Measurements from ENCODE around the gene CHCHD4. TPM values are rescaled to one million over a fixed set of nuclear protein-coding genes. Genes with fewer than 3 reads are reported as not detected.

CHCHD4 gene
- total and polyA plus RNA-seq, 4 donors, result 12.1 to 18.1 (median 15.0) TPM

GRCh38 chr3:14130707-14131106, 6.0 kb upstream of the CHCHD4 start:
- no peaks in the 10 kb centered on the region for H3K27me3 ChIP-seq (ENCODE audit: control insufficient read depth, insufficient read depth, low read length)
- H3K27ac ChIP-seq (ENCODE audit: low read depth, low read length), result no peak overlapping the region
- no peak overlapping the region for H3K4me3 ChIP-seq (ENCODE audit: low read depth, low read length)
- WGBS (ENCODE audit: insufficient coverage), result 95% methylated on average over 12 of the region's 12 CpGs
- peaks cover 9% of the 10 kb centered on the region for H3K4me1 ChIP-seq (ENCODE audit: control insufficient read depth, insufficient read depth, low read length)
- peaks cover 75% of the 10 kb centered on the region for H3K36me3 ChIP-seq (ENCODE audit: control insufficient read depth, insufficient read depth, low read length)
- H3K9me3 ChIP-seq (ENCODE audit: control insufficient read depth, insufficient read depth, low read length), result no peaks in the 10 kb centered on the region
- DNase-seq (ENCODE audit: low read depth in 4 of 6, low spot score in 6 of 6), result no peak

DNA sequence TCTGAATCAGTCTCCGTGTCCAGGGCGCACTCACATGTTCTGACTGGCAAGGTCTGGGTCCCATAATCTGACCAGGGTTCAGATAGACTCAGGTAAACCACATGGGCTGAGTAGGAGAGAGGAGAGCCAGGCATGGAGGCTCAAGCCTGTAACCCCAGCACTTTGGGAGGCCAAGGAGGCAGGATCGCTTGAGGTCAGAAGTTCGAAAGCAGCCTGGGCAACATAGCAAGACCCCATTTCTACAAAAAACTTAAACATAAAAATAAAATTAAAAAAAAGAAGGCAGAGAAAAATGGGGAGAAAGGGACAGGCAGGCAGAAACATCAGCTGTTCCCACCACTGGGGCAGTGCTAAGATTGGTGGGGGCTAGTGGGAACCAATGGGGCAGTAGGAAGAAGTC, 5.6 kb upstream of the CHCHD4 start:
- Histone ChIP-seq H3K27me3 (ENCODE audit: control insufficient read depth, insufficient read depth, low read length) (no peaks in the 10 kb centered on the region), H3K27ac (ENCODE audit: low read depth, low read length) (no peak overlapping the region), H3K4me1 (ENCODE audit: control insufficient read depth, insufficient read depth, low read length) (peaks cover 12% of the 10 kb centered on the region), H3K4me3 (ENCODE audit: low read depth, low read length) (no peak overlapping the region), H3K9me3 (ENCODE audit: control insufficient read depth, insufficient read depth, low read length) (no peaks in the 10 kb centered on the region), H3K36me3 (ENCODE audit: control insufficient read depth, insufficient read depth, low read length) (peaks cover 71% of the 10 kb centered on the region)
- WGBS (ENCODE audit: insufficient coverage), result 100% methylated on average over 2 of the region's 4 CpGs
- DNase-seq (ENCODE audit: low read depth in 4 of 6, low spot score in 6 of 6), result no peak

DNA sequence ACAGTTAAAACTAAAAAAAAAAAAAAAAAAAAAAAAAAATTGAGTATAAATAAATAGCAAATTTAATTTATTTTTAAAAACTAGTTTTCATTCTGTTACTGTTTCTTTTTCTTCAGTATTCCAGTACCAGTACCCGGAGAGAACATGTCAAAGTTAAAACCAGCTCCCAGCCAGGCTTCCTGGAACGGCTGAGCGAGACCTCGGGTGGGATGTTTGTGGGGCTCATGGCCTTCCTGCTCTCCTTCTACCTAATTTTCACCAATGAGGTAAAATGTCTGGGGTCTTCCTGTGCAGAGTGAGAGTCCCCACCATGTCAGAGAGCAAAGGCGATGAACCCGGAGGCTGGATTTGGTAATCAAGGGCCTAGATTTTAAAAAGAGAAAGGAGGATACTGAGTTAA, 4.6 kb upstream of the CHCHD4 start:
- peaks cover 61% of the 10 kb centered on the region for H3K36me3 ChIP-seq (ENCODE audit: control insufficient read depth, insufficient read depth, low read length)
- no peaks in the 10 kb centered on the region for H3K27me3 ChIP-seq (ENCODE audit: control insufficient read depth, insufficient read depth, low read length)
- H3K27ac ChIP-seq (ENCODE audit: low read depth, low read length), result no peak overlapping the region
- H3K9me3 ChIP-seq (ENCODE audit: control insufficient read depth, insufficient read depth, low read length), result no peaks in the 10 kb centered on the region
- no CpG with 5 or more reads among the region's 6 CpGs for WGBS (ENCODE audit: insufficient coverage)
- H3K4me1 ChIP-seq (ENCODE audit: control insufficient read depth, insufficient read depth, low read length), result peaks cover 13% of the 10 kb centered on the region
- DNase-seq (ENCODE audit: low read depth in 4 of 6, low spot score in 6 of 6), result no peak
- no peak overlapping the region for H3K4me3 ChIP-seq (ENCODE audit: low read depth, low read length)

- Histone ChIP-seq H3K27me3 (ENCODE audit: control insufficient read depth, insufficient read depth, low read length) (no peaks in the 10 kb centered on the region), H3K4me1 (ENCODE audit: control insufficient read depth, insufficient read depth, low read length) (peaks cover 18% of the 10 kb centered on the region), H3K9me3 (ENCODE audit: control insufficient read depth, insufficient read depth, low read length) (no peaks in the 10 kb centered on the region), H3K27ac (ENCODE audit: low read depth, low read length) (no peak overlapping the region), H3K4me3 (ENCODE audit: low read depth, low read length) (no peak overlapping the region), H3K36me3 (ENCODE audit: control insufficient read depth, insufficient read depth, low read length) (peaks cover 56% of the 10 kb centered on the region)
- no peak for DNase-seq (ENCODE audit: low read depth in 4 of 6, low spot score in 6 of 6)
- 100% methylated on average over 3 of the region's 5 CpGs for WGBS (ENCODE audit: insufficient coverage)
Measured at GRCh38 chr3:14128724-14129123, 4.1 kb upstream of the CHCHD4 start.

DNA sequence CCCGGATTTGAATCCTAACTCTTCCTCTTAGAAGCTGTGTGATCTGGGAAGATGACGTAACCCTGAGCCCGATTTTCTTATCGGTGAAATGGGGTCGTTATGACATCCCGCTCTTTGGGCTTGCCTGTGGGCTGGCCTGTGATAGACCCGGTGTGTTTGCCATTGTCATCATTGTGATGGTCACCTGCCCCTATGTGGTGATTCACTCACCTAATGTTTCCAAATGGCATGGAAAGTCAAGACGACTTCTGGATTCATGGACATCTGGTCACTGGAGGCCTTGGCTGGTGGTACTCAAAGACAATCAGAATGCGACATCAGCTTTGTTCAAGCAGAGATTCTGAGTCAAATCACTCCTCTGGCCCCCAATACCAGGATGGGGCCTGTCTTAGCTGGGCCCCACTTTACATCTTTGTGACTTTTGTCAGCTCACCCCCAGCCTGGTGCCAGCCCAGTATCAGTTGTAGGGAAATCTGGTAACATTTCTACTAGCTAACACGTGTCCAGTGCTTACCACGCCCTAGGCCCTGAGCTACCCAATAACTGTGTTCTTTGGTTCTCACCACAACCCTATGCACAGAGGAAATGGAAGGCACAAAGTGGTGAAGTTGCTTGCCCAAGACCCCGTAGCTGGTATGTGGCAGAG, 3.0 kb upstream of the CHCHD4 start:
- Histone ChIP-seq H3K27ac (ENCODE audit: low read depth, low read length) (no peak overlapping the region), H3K36me3 (ENCODE audit: control insufficient read depth, insufficient read depth, low read length) (peaks cover 45% of the 10 kb centered on the region)
- 96% methylated on average over 10 of the region's 12 CpGs for WGBS (ENCODE audit: insufficient coverage)

DNA sequence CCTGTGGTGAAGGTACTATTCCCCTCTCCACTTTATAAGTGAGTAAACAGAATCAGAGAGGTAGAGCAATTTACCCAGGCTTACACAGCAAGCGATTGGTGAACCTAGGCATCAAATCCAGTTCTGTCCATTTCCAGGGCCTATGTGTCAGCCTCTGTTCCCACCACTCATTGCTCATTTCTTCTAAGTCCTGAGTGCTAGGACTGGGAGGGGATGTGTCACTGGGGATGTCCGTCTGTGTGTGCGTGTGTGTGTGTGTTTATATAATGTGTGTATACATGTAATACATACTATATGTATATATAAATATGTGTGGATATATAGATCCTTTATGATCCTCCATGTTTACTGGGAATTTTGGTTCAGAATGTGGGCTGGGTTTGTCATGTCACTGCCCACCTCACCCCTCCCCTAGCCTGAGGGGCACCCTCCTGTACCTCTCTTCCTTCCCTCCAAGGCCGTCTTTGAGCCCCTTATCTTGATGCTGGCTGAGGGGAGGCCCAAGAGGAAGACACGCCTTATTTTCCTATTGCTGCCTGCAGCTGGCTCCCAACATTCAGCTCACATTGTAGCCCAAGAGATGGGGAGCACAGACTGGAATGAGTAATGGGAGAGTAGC, 2.3 kb upstream of the CHCHD4 start:
- no peak overlapping the region for H3K4me3 ChIP-seq (ENCODE audit: low read depth, low read length)
- H3K27me3 ChIP-seq (ENCODE audit: control insufficient read depth, insufficient read depth, low read length), result no peaks in the 10 kb centered on the region
- H3K9me3 ChIP-seq (ENCODE audit: control insufficient read depth, insufficient read depth, low read length), result no peaks in the 10 kb centered on the region
- H3K27ac ChIP-seq (ENCODE audit: low read depth, low read length), result no peak overlapping the region
- peaks cover 38% of the 10 kb centered on the region for H3K36me3 ChIP-seq (ENCODE audit: control insufficient read depth, insufficient read depth, low read length)
- H3K4me1 ChIP-seq (ENCODE audit: control insufficient read depth, insufficient read depth, low read length), result peaks cover 22% of the 10 kb centered on the region
- no peak for DNase-seq (ENCODE audit: low read depth in 4 of 6, low spot score in 6 of 6)
- WGBS (ENCODE audit: insufficient coverage), result no CpG with 5 or more reads among the region's 5 CpGs

More for the DNA sequence above, 3.0 kb upstream of the CHCHD4 start:
- DNase-seq (ENCODE audit: low read depth in 4 of 6, low spot score in 6 of 6), result no peak
- Histone ChIP-seq H3K4me3 (ENCODE audit: low read depth, low read length) (no peak overlapping the region), H3K27me3 (ENCODE audit: control insufficient read depth, insufficient read depth, low read length) (no peaks in the 10 kb centered on the region), H3K9me3 (ENCODE audit: control insufficient read depth, insufficient read depth, low read length) (no peaks in the 10 kb centered on the region), H3K4me1 (ENCODE audit: control insufficient read depth, insufficient read depth, low read length) (peaks cover 22% of the 10 kb centered on the region)

DNA sequence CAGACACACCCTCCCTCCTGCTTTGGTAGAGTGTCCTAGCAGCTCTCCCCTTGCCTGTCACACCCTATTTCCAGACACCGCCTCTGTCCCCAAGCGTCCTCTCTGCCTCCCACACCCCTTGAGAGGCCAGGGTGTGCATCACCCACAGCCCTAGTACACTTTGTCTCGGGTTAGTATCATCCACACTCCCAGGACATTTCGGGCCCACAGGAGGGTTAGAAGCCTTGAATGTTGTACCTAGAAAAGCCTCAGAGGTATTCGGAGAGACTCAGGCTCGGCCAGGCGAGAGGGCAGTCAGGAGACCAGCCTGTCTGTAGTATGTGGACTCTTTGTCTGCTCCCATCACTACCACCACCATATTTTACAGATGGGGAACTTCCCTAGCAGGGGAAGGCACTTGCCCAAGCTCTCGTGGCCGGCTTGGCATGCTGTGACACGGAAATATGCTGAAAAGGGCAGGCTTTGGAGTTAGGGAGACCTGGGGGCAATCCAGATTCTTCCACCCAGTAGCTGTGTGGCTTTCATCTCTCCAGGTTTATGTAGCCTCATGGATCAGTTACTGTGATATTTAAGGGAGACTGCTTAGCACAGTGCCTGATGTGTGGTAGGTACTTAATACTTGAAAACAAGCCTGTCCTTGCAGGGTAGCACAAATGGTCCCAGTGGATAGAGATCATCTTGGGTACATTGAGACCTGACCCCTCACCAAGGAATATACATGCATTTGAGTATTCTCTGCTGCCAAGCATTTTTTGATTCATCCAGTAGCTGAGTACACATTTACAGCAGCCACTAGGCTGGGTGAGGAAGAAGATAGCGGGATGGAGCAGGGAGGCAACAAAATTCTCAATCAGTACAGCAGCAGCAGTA, 1.6 kb upstream of the CHCHD4 start:
- 78% methylated on average over 3 of the region's 11 CpGs for WGBS (ENCODE audit: insufficient coverage)
- peaks cover 22% of the 10 kb centered on the region for H3K4me1 ChIP-seq (ENCODE audit: control insufficient read depth, insufficient read depth, low read length)
- DNase-seq (ENCODE audit: low read depth in 4 of 6, low spot score in 6 of 6), result no peak
- H3K27me3 ChIP-seq (ENCODE audit: control insufficient read depth, insufficient read depth, low read length), result no peaks in the 10 kb centered on the region
- H3K9me3 ChIP-seq (ENCODE audit: control insufficient read depth, insufficient read depth, low read length), result no peaks in the 10 kb centered on the region
- H3K4me3 ChIP-seq (ENCODE audit: low read depth, low read length), result peak overlapping the region; percentile 89
- peak overlapping the region; percentile 78 for H3K27ac ChIP-seq (ENCODE audit: low read depth, low read length)
- peaks cover 31% of the 10 kb centered on the region for H3K36me3 ChIP-seq (ENCODE audit: control insufficient read depth, insufficient read depth, low read length)

DNA sequence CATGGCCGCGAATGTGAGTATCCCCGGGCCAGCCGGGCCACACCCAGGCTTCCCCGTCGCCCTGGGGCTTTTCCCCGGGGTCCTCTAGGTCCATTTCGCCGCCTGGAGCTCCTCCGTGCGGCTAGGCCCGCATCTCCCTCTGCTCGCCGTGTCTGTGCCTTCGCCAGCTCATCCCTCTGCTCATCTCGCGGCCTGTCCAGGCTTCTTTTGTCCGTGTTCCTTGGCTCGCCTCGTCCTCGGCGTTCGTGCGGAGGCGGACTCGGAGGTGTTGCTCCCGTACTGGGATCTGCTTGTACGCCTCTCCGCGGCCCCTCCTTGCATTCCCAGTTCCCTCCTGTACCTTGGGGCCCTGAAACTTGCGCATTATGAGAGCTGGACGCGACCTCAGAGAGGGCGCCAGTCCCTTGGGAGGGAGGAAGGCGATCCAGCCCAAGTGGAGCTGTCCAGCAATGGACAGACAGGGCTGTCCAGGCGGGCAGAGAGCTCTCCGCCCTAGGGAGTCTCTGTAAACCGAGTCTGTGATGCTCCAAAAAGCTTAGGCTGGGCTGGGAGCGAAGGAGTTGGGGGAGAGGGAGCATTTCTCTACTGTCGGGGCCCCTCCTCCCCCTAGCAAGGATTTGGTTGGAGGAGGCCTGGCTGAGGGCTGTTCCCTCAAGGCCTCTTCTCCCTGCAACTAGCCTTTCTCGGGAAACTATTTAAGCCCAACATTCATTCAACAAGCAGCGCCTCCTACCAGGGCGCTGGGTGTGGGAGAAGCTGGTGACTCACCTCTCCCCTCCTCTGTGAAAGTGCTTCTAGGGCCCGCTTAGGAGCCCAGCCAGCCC, 735 bp upstream of the CHCHD4 start:
- Histone ChIP-seq H3K27ac (ENCODE audit: low read depth, low read length) (peak overlapping the region; percentile 78), H3K4me1 (ENCODE audit: control insufficient read depth, insufficient read depth, low read length) (peaks cover 22% of the 10 kb centered on the region), H3K36me3 (ENCODE audit: control insufficient read depth, insufficient read depth, low read length) (peaks cover 22% of the 10 kb centered on the region), H3K9me3 (ENCODE audit: control insufficient read depth, insufficient read depth, low read length) (no peaks in the 10 kb centered on the region), H3K4me3 (ENCODE audit: low read depth, low read length) (peak overlapping the region; percentile 89), H3K27me3 (ENCODE audit: control insufficient read depth, insufficient read depth, low read length) (no peaks in the 10 kb centered on the region)
- peak in 1 of 6 donors; percentile 37 for DNase-seq (ENCODE audit: low read depth in 4 of 6, low spot score in 6 of 6)
- WGBS (ENCODE audit: insufficient coverage), result 0% methylated on average over 39 of the region's 44 CpGs

GRCh38 chr3:14124223-14124614, 451 bp downstream of the CHCHD4 start:
- Histone ChIP-seq H3K4me1 (ENCODE audit: control insufficient read depth, insufficient read depth, low read length) (peaks cover 22% of the 10 kb centered on the region), H3K27me3 (ENCODE audit: control insufficient read depth, insufficient read depth, low read length) (no peaks in the 10 kb centered on the region), H3K27ac (ENCODE audit: low read depth, low read length) (no peak overlapping the region), H3K4me3 (ENCODE audit: low read depth, low read length) (peak overlapping the region; percentile 89), H3K36me3 (ENCODE audit: control insufficient read depth, insufficient read depth, low read length) (peaks cover 17% of the 10 kb centered on the region), H3K9me3 (ENCODE audit: control insufficient read depth, insufficient read depth, low read length) (no peaks in the 10 kb centered on the region)
- peak in 2 of 6 donors; percentile 81 to 85 for DNase-seq (ENCODE audit: low read depth in 4 of 6, low spot score in 6 of 6)
- WGBS (ENCODE audit: insufficient coverage), result 0% methylated on average over 31 of the region's 37 CpGs
